Esophagus mucosa (tissue), 1 donor: Measurements from ENCODE around the gene KCTD4. TPM values are rescaled to one million over a fixed set of nuclear protein-coding genes. Genes with fewer than 3 reads are reported as not detected.
A peak's percentile ranks its signal among the peaks of the same experiment; 100 is the strongest.

Experiments used
- ATAC-seq: fragments of 200-7000 bp; cut with Tn5 transposase; one replicate; pipeline ENCODE4 v1.9.1; 2020
- total RNA-seq: library from RNA; stranded (reverse); gene quantifications from one replicate; pipeline ENCODE4 v1.2.4, GENCODE V29; 2023
- donor health status: DM: yes; HTN: yes; CAD: no.

KCTD4 gene
- total RNA-seq, 1 donor from 2014 or later = not detected

DNA sequence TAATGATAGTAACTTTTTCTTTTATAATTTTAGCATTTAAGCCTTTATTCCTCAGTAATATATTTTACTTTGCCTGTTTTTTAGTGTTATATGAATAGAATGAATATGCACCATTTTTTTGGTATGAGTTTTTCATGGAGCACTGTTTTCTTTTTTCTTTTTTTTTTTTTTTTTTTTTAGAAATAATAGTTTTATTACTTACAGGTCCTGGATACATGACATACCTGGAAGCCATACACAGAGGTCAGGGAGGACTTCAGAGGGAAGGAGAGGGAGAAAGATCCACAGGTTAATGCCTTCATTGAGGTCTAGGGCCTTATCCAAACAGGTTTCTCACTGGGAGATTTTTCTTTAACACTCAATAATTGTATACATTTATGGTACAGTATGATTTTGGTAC lies 26.4 kb downstream of the KCTD4 start:
- ATAC-seq = no peak

DNA sequence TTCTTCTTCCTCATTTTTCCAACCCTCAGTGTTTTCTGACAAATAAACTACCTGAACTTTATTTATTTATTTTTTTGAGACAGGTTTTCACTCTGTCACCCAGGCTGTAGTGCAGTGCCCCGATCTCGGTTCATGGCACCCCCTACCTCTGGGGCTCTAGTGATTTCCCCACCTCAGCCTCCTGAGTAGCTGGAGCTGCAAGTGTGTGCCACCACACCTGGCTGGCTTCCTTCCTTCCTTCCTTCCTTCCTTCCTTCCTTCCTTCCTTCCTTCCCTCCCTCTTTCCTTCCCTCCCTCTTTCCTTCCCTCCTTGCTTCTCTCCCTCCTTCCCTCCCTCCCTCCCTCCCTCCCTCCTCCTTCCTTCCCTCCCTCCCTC lies 32.3 kb downstream of the KCTD4 start:
- ATAC-seq = no peak

DNA sequence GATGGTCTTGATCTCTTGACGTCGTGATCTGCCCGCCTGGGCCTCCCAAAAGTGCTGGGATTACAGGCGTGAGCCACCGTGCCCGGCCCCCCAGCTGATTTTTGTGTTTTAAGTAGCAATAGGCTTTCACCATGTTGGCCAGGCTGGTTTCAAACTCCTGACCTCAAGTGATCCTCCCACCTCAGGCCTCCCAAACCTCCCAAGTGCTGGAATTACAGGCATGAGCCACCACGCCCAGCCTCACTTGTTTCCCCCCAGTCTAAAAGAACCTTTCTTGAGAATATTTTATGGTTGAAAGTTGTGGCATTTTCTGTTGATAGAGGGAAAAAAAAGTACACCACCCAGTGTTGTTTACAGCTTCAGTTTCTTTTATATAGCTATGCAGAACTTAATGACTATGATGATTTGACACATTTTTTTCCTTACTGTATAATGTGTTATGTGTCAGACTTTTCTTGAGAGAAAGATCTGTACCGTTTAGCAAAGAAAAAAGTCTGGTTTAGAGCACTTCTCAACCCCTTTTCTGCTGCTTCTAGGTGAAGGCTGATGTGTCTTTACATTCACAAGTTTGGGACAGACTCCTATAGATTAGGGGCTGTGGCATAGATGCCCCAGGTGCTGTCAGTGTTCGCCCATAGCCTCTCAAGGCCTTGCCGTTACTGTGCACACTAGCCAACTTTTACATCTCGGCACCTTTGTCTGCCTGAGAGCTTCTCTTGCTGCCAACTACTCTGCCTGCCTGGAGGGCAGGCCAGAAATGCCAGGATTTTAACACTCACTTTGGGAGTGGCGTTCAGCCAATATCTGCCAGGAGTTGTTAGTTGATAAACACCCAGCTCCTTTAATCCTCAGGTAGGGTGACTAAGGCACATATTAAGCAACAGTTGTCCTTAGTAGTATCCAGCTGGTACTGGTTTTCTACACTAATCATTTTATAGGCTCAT lies 33.0 kb downstream of the KCTD4 start:
- peak; percentile 99 for ATAC-seq

DNA sequence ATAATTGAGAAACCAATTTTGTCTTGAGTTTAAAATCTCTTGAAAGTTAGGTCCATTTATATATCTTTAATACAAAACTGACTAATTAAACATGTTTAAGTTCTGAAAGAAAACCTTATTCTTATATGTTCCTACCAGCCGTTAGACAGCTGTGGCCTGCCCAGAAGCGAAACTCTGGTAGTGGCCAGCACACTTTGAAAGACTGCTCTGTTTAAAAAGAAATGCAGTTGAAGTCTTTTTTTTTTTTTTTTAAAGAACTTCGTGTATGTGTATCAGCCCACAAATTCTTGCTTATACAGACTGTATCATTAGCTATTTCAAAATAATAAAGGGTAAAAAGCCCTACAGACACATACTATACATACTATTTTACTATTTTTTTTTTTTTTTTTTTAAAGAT lies 34.0 kb downstream of the KCTD4 start:
- no peak for ATAC-seq

DNA sequence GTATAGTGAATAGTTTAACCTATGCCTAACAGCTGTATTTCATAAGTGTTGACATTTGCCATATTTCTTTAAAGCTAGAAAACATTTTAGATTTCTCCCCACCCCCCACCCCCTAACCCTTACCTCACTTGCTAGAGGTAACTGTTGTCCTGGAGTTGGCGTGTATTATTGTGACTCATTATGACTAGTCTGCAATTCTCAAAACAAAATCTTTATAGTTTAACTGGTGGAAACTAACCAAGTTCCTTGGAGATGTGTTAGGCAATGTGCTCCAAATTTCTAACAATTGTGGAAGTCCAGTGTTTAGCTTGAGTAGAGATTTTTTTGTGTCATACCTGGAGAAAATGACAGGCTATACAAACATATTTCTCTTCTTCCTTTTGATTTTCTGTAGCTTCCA lies 38.0 kb downstream of the KCTD4 start:
- peak; percentile 77 for ATAC-seq

DNA sequence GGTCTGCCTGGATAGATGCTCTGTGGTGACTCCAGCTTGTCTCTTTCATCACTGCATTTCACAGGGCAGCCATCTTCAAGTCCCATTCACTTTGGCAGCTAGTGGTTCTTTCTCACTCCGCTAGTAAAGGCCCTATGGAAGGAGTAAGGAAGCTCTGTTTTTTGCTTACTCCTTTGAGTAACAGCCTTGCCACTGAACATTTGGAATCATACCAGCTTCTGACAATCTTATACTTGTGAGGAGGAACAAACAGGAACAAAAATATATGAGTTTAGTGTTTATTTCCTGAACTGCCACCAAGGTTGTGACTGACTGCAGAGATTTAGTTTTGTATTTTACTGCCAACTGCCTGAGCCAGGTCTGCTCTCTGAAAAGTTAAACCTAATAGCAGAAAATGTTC lies 38.7 kb downstream of the KCTD4 start:
- ATAC-seq = no peak

DNA sequence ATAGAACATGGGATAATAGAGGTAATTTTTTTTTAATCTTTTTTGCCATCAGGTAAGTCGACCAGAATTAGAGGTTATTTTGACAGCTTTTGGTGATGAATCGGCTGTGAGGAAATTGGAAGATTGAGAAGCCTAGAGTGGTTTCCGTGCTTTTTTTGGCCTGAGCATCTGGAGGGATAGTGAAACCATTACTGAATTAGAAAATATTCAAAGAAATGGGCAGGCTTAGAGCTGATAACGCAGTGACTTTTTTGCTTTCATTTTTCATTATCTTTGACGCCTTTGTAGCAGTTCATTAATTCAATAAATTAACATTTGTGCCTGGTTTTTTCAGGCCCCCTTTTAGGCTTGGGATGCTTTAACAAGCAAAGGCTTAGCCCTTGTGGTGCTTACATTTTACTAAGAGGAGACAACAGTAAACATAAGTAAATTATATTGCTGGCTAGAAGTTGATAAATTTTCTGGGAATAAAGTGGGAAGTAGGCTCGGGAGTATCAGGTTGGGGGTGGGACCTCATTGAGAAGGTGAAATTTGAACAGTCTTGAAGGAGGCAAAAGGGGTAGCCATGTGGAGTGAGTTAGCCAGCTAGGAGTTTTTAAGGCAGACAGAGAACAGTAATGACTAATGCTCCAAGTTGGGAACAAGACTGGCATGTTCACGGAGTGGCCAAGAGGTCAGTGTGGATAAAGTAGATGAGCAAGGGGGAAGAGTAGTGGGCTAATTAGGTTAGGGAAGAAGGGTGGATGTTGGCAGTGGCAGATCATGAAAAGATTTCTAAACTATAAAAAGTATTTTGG lies 44.1 kb downstream of the KCTD4 start:
- no peak for ATAC-seq

DNA sequence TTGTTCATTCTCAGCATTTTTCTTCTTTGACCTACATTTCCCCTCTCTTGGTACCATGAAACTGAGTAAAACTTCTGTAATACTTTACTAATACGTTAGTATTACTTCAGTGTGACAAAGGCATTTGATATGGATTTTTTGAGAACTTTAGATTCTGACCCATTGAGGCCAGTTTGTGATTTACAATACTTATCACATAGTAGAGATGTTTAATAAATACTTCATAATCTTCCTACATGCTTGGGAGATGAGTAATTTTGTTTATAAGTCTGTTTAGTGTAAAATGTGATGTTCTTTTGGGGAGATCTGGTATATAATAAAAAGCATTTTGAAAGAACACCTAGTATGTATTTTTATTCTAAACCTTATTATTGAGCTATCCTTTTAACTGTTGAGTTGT lies 50.9 kb downstream of the KCTD4 start:
- no peak for ATAC-seq

DNA sequence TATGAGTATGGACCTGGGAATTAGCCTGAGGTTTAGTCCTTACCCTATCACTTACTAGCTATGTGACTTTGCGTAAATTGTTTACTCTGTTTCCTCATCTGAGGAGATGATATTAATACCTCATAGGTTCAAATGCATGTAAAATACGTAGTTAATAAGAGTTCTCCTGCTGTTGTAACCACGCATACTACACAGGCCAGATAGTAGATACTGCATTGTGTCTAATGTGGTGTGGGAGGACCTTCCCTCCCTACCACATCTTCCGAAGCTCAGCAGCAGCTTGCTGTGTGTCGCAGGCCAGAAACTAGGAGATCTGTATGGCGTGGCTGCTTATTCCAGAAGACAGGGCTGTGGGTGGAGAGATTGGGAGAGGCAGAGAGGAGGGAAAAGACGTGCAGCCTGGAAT lies 57.5 kb downstream of the KCTD4 start:
- peak; percentile 37 for ATAC-seq

Other genes with a start within 250 kb of the KCTD4 start
- 3.5 TPM for gene NUFIP1, start 211.6 kb downstream of the KCTD4 start, total RNA-seq
- 13.0 TPM for gene GPALPP1, start 211.5 kb downstream of the KCTD4 start, total RNA-seq
- 13.2 TPM for gene GTF2F2, start 80.5 kb downstream of the KCTD4 start, total RNA-seq
- gene TPT1, start 140.1 kb upstream of the KCTD4 start, total RNA-seq = 4,303 TPM
- gene SLC25A30, start 217.3 kb upstream of the KCTD4 start, total RNA-seq = 7.3 TPM